MM.1S (cell line): ENCODE results near the gene PREX1.

Source experiments
- DNase-seq: peaks from one replicate; pipeline ENCODE4 v3.0.0-alpha.2; 2015
- H2AFZ ChIP-seq: fragments of 300-600 bp; sonication (generic); 2 replicates; pipeline ENCODE4 v1.6.0; 2016; ENCODE audit warnings: antibody characterized with exemption, low read length
- H3F3A ChIP-seq: fragments of 300-600 bp; sonication (generic); 2 replicates; pipeline ENCODE4 v1.6.1; 2016; ENCODE audit warnings: mild to moderate bottlenecking, antibody characterized with exemption, low read length, moderate library complexity, mixed read lengths; ENCODE audit not compliant: insufficient read depth
- H3K27ac ChIP-seq: fragments of 300-600 bp; sonication (generic); 2 replicates; pipeline ENCODE4 v1.5.1; 2016; ENCODE audit warnings: mild to moderate bottlenecking, low read length
- H3K27me3 ChIP-seq: fragments of 300-600 bp; sonication (generic); replicated peaks from 2 replicates; pipeline ENCODE4 v1.6.0; 2016; ENCODE audit warnings: low read length; ENCODE audit not compliant: insufficient read depth
- H3K36me3 ChIP-seq: fragments of 300-600 bp; sonication (generic); replicated peaks from 2 replicates; pipeline ENCODE4 v1.6.1; 2016; ENCODE audit warnings: mild to moderate bottlenecking, low read length, mixed read lengths; ENCODE audit not compliant: insufficient read depth
- H3K4me1 ChIP-seq: fragments of 300-600 bp; sonication (generic); 2 replicates; pipeline ENCODE4 v1.6.1; 2016; ENCODE audit warnings: low read length, mixed read lengths
- H3K4me2 ChIP-seq: fragments of 300-600 bp; sonication (generic); 2 replicates; pipeline ENCODE4 v1.6.0; 2016; ENCODE audit warnings: low read depth, low read length
- H3K4me3 ChIP-seq: fragments of 300-600 bp; sonication (generic); 2 replicates; pipeline ENCODE4 v1.5.1; 2016; ENCODE audit warnings: low read length, mixed read lengths
- H3K79me2 ChIP-seq: fragments of 300-600 bp; sonication (generic); 2 replicates; pipeline ENCODE4 v1.6.1; 2016; ENCODE audit warnings: mixed run types, low read length, mixed read lengths
- H3K9ac ChIP-seq: fragments of 300-600 bp; sonication (generic); 2 replicates; pipeline ENCODE4 v1.6.1; 2016; ENCODE audit warnings: low read length, mixed read lengths
- H3K9me2 ChIP-seq: fragments of 300-600 bp; sonication (generic); replicated peaks from 2 replicates; pipeline ENCODE4 v1.6.1; 2016; ENCODE audit warnings: mild to moderate bottlenecking, low read length, mixed read lengths; ENCODE audit not compliant: insufficient read depth
- H3K9me3 ChIP-seq: fragments of 300-600 bp; sonication (generic); replicated peaks from 2 replicates; pipeline ENCODE4 v1.6.1; 2016; ENCODE audit warnings: mild to moderate bottlenecking, low read length, mixed read lengths; ENCODE audit not compliant: insufficient read depth
- H4K20me1 ChIP-seq: fragments of 300-600 bp; sonication (generic); 2 replicates; pipeline ENCODE4 v1.6.1; 2016; ENCODE audit warnings: mild to moderate bottlenecking, low read length, moderate library complexity, mixed read lengths; ENCODE audit not compliant: insufficient read depth
- CTCF ChIP-seq: fragments of 300-600 bp; sonication (generic); IDR thresholded peaks from 2 replicates; pipeline ENCODE4 v1.5.1; 2016; ENCODE audit warnings: antibody characterized with exemption, low read length, mixed read lengths
- EZH2 ChIP-seq: fragments of 300-600 bp; sonication (generic); optimal IDR thresholded peaks from 2 replicates; pipeline ENCODE3; 2017; ENCODE audit warnings: low read depth, mild to moderate bottlenecking, antibody characterized with exemption, low read length, mixed read lengths
- EZH2phosphoT487 ChIP-seq: fragments of 300-600 bp; sonication (generic); IDR thresholded peaks from 2 replicates; pipeline ENCODE4 v1.6.1; 2018; ENCODE audit warnings: antibody characterized with exemption, low read length

Gene PREX1

GRCh38 chr20:48605364-48606171 is 222.2 kb downstream of the PREX1 start:
- Histone ChIP-seq H3K4me1 (peaks cover 21% of the 10 kb centered on the region), H3K27me3 (no peaks in the 10 kb centered on the region), H3K9ac (no peak overlapping the region), H4K20me1 (no peaks in the 10 kb centered on the region), H3K4me3 (no peak overlapping the region), H3K79me2 (no peaks in the 10 kb centered on the region), H3K9me2 (no peaks in the 10 kb centered on the region), H3K36me3 (no peaks in the 10 kb centered on the region), H3K9me3 (no peaks in the 10 kb centered on the region), H3F3A (peaks cover 5% of the 10 kb centered on the region), H2AFZ (no peak overlapping the region), H3K4me2 (no peak overlapping the region), H3K27ac (no peak overlapping the region)
- no peak for DNase-seq
- TF ChIP-seq EZH2 (no peak), EZH2phosphoT487 (no peak), CTCF (no peak)

GRCh38 chr20:48604936-48605335 is 222.9 kb downstream of the PREX1 start:
- Histone ChIP-seq H3K4me1 (peaks cover 14% of the 10 kb centered on the region), H3K9me3 (no peaks in the 10 kb centered on the region), H4K20me1 (no peaks in the 10 kb centered on the region), H3K4me2 (no peak overlapping the region), H2AFZ (no peak overlapping the region), H3K9ac (no peak overlapping the region), H3K9me2 (no peaks in the 10 kb centered on the region), H3K79me2 (no peaks in the 10 kb centered on the region), H3K4me3 (no peak overlapping the region), H3K27me3 (no peaks in the 10 kb centered on the region), H3F3A (peaks cover 5% of the 10 kb centered on the region), H3K27ac (no peak overlapping the region), H3K36me3 (no peaks in the 10 kb centered on the region)
- TF ChIP-seq EZH2phosphoT487 (no peak), CTCF (no peak), EZH2 (no peak)
- no peak for DNase-seq

DNA sequence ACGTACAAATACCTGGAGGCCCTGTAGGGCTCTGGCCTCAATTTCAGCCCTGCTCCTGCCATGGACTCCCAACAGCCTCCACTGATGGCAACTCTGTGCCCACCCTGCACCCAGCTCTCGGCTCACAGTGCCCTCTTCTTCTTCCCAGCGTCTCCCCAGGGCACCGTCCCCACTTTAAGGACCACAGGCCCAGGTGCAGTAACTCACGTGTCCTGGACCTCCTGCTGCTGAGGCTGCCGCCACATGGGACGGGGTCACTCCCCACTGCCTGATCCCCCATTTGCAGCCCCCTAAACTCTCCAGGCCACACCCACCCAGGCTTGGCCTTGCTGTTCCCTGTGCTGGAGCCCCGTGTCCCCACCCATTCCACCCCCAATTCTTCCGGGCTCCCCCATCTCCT is 223.4 kb downstream of the PREX1 start:
- Histone ChIP-seq H2AFZ (no peak overlapping the region), H3K4me3 (no peak overlapping the region), H3K4me1 (peaks cover 12% of the 10 kb centered on the region), H3K36me3 (no peaks in the 10 kb centered on the region), H3K9me3 (no peaks in the 10 kb centered on the region), H3K9ac (no peak overlapping the region), H3F3A (peaks cover 4% of the 10 kb centered on the region), H3K27me3 (no peaks in the 10 kb centered on the region), H4K20me1 (no peaks in the 10 kb centered on the region), H3K27ac (no peak overlapping the region), H3K79me2 (no peaks in the 10 kb centered on the region), H3K4me2 (no peak overlapping the region), H3K9me2 (no peaks in the 10 kb centered on the region)
- no peak for DNase-seq
- TF ChIP-seq EZH2phosphoT487 (no peak), CTCF (no peak)
